CMK (cell line): ENCODE results near the gene CPEB3.
A peak's percentile ranks its signal among the peaks of the same experiment; 100 is the strongest.
"Not testable (repeated sequence)": the region's sequence is repeated elsewhere in the genome, so short reads cannot be mapped to it uniquely, and the experiment has no call there.

Experiments used
- DNase-seq: peaks from one replicate; pipeline ENCODE4 v3.0.0-alpha.2; 2010; ENCODE audit warnings: low read depth

The CPEB3 gene

DNA sequence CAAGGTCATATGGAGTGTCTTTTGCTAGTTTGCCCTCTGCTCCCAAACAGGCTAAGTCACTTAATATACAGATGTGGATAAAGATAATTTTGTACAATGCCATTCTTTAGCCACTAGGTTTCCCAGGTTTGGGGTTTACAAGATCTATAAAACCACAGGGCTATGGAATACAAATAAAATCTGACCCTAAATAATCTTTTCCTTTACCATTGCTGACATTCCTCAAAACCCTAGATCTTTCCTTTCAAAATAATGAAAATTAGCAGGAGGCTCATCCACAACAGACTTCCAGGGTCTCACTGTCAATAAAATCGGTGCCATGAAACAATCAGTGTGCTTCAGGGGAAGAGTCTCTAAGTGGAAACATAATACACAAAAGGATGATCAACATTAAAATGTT lies 148.4 kb downstream of the CPEB3 start:
- DNase-seq = no peak

DNA sequence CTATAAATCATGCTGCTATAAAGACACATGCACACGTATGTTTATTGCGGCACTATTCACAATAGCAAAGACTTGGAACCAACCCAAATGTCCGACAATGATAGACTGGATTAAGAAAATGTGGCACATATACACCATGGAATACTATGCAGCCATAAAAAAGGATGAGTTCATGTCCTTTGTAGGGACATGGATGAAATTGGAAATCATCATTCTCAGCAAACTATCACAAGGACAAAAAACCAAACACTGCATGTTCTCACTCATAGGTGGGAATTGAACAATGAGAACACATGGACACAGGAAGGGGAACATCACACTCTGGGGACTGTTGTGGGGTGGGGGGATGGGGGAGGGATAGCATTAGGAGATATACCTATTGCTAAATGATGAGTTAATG lies 149.7 kb downstream of the CPEB3 start:
- not testable (repeated sequence) for DNase-seq

DNA sequence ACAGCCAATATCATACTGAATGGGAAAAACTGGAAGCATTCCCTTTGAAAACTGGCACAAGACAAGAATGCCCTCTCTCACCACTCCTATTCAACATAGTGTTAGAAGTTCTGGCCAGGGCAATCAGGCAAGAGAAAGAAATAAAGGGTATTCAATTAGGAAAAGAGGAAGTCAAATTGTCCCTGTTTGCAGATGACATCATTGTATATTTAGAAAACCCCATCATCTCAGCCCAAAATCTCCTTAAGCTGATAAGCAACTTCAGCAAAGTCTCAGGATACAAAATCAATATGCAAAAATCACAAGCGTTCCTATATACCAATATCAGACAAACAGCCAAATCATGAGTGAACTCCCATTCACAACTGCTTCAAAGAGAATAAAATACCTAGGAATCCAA lies 156.8 kb downstream of the CPEB3 start:
- DNase-seq = not testable (repeated sequence)

- DNase-seq = no peak
These were observed 159.5 kb downstream of the CPEB3 start for GRCh38 chr10:92131275-92131820.

- no peak for DNase-seq
These were observed 160.1 kb downstream of the CPEB3 start for GRCh38 chr10:92130622-92131274.

GRCh38 chr10:92126100-92126650 lies 164.7 kb downstream of the CPEB3 start:
- DNase-seq = no peak

DNA sequence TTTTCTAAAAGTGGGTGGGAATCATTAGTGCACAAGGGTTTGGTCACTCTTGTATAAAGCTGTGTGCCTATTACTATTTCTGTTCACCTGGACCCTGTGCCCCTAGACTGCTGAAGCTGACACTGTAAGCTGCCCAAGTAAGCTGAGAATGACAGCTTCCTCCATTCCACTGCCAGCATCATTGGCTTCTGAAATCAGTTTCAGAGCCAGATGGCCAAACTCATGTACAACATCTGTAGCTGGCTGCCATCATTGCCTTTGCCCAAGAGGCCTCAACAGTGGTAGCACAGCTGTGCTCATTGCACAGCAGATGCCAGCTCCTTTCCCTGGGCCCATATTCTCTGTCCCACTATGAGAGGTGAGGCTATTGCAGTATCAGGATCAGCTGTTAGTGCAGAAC lies 165.7 kb downstream of the CPEB3 start:
- DNase-seq = no peak

DNA sequence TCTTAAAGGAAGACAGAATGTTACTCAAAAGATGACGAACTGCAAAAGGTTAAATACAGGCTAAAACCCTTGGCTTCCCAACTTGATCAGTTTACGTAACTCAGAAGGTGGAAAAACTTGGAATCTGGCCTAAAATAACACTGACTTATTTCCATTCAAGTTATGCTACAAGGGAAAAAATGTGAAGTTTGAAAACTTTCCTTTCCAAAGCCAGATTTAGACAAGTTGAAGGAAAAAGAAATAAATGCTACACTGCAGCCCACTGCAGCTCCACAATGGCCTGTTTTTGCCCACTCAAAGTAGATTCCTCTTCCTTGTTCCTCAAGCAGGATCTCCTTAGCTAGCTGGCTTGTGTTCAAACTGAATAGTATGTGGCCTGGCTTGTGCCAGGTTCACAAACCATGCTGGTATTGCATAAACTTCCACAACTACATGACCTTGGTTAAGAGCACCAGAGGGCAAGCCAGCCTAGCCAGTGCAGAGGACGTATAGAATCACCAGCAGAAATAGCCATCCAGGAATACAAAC lies 166.2 kb downstream of the CPEB3 start:
- DNase-seq = no peak

DNA sequence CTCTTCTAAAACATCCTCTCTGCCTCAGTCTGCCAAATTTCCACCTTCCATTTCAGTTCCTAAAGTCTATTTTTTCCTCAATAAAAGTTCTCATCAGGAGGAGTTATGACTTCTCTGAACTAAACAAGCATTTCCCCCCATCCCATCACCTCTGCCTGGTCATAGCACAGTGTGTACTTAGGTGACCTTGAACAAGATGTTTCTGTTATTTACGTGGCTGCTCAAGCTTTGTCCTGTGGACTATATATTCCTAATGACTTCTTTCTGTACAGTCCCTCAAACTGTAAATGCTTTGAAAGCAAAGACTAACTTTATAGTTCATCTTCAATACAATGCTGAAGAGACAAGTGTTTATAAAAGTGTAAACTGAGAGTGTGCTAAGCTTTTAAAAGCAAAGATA lies 166.9 kb downstream of the CPEB3 start:
- DNase-seq = no peak

DNA sequence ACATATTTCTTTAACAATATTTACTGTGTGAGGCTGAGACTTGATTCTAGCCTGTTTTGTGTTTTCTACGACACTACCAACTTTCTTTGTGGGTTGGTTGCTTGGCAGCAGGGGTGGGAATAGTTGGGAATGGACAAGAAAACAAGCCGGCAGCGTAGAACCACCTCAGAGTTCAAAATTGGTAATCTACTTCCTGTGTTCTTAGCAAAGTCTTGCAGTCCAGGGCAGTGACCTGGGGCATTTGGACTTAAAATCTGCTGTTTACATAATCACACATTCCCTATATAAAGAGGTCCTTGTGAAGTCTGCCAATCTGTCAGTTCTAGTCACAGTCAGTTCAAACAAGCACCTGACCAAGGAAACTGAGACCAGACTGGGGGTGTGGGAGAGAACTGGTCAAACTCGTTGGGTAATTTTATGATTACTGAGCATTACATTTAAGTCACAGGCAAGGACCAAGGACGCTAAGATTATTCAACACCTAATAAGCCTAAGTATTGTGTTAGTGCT lies 167.9 kb downstream of the CPEB3 start:
- DNase-seq = no peak

DNA sequence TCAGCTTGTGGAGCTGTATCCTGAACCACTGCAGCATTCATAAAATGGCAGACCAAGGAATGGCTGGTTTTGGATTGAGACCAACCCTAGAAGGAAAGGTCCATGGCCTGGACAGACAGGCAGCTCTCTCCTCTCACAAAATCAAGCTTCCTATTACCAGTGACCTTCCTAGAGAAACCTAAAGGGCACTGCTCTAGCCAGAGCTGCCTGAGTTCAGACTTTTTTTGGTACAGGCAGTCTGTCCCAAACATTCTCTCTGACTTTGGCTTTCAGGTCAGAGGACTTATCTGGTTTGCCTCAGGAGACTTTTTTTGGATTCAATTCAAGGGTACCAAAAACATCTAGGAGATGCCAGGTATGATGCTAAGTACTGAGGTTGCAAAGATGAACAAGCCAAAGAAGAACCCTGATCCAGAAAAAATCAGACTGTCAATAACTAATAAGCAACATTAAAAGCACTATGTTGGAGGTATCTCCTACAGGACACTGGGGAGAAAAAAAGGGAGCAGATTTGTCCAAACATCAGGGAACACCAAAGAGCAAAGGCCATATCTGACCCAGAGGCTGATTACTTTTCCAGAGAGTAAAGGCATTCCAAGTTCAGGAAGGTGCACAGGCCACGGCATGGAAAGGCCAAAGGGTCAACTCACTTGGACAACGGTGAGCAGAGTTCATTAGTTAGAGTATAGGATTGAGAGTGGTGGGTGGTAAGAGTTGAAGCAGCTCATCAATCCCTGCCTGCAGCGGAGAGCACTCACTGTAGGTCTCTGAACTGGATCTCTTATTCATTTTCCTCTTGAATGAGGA lies 169.0 kb downstream of the CPEB3 start:
- no peak for DNase-seq

- DNase-seq = no peak
These were observed 171.5 kb downstream of the CPEB3 start for GRCh38 chr10:92119340-92119739.

DNA sequence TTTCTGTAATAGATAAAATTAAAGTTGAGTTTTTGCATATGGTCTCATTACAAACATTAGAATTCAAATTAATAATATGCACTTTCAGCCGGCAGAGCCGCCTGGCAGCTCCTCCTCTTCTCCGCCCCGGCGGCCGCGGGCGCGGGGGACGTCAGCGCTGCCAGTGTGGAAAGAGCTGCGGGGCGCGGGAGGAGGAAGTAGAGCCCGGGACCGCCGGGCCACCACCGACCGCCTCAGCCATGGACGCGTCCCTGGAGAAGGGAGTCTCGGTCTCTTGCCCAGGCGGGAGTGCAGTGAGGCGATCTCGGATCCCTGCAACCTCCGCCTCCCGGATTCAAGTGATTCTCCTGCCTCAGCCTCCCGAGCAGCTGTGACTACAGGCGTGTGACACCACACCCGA lies 176.0 kb downstream of the CPEB3 start:
- not testable (repeated sequence) for DNase-seq

DNA sequence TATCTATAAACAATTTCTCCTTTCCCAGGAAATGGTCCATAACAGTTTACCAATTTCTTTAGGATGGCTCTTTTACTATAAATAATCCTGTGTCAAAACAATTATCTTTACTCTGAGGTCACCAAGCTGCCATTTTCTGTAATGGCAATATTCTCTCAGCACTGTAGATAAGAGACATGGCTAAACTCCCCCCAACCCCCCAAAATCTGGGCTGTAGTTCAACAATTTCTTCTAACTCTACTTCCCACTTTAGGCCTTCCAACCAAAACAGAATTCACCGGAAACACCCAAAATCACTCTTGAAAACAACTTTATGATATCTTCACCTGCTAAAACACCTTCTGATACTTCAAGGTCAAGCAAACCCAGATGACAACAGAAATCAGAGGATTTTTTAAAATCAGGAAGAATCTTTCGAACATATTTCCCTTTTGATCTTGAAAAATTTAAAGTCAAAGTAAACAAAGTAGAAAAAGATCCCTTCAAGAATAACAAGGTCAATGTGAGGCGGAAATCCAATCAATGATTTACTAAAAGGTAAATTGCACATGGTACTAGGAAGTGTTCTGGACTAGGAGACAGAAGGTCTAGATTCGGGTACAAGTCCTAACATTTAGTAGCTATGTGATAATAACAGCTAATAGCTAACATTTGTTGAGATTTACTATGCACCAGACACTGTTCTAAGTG lies 176.8 kb downstream of the CPEB3 start:
- no peak for DNase-seq

GRCh38 chr10:92112462-92112861 lies 178.4 kb downstream of the CPEB3 start:
- DNase-seq = no peak

DNA sequence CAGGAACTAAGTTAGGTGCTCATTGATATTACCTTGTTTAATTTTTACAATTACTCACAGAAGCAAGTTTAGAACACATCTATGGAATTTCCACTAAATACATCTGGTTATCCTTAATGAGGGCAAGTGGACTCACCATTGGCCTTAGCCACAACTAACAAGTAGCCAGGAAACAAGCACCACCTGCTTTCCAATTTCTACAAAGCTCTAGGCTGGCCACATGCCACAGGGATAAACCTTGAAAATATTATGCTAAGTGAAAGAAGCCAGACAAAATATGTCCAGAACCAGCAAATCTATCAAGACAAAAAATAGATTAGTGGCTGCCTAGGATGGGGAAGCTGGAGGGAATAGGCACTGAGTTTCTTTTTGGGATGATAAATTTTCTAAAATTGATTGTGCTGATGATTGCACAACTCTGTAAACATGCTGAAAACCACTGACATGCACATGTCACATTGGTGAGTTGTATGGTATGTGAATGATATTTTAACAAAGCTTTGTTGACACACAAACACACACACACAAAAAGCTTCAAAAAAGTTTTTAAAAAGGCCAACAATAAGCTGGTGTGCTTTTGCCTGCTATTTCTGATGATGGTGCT lies 179.4 kb downstream of the CPEB3 start:
- DNase-seq = no peak

GRCh38 chr10:92110039-92110794 lies 180.7 kb downstream of the CPEB3 start:
- DNase-seq = peak; percentile 9

- DNase-seq = no peak
These were observed 182.1 kb downstream of the CPEB3 start for GRCh38 chr10:92108747-92109146.

DNA sequence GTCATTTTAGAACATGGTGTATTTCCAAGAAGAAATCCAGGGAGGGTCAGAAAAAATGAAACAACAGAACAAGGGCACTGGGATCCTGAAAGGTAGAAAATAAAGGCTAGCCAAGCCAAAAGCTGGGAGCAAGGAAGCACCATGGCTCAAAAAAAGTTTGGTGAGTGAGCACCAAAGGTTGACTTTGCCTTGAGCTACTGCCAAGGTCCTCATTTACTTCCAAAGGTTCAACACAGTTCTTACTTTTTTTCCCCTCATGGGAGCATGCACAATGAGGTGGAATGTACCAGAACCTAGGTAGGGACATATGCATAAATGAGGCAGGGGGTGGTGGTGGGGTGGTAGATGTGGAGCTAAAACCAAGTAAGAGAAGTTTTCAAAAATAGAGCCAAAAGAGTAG lies 182.8 kb downstream of the CPEB3 start:
- no peak for DNase-seq

DNA sequence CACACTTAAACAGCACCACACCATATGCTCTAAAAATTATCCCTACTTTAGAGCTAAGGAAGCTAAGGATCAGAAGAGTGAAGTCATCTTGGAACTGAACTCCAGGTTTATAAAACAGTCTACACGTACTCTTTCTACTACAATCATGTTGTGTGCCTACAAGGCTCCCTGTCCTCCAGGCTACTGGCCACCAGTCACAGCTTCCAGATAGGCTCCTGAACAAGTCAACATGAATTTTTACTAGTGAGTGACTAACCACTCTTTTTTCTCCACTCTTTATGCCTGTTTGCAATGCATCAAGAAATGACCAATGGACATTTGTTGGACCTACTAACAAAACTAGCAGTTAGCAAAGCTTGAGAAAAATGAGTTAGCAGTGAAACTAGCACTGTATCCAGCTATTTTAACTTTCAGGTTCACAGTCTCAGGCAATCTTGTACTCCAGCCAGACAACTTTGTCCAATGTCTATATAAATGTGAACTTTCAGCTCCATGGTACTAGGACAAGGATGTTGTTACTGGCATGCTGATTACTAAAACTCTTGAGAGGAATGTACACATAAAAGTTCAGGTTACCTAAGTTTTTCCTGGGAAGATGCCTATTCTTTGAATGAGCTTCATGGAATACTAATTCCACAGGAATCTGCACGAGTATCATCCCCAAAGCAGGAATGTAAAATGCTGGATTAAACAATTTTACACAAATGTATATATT lies 187.3 kb downstream of the CPEB3 start:
- no peak for DNase-seq
